Neuron (in vitro differentiated cells): ENCODE data around the gene M1AP.

Source experiments
- H2AFZ ChIP-seq: one replicate; pipeline ENCODE4 v1.6.1; 2013; ENCODE audit warnings: low read depth, mild to moderate bottlenecking, inconsistent platforms, low read length, moderate library complexity
- H3K27me3 ChIP-seq: one replicate; pipeline ENCODE4 v1.6.1; 2013; ENCODE audit warnings: low read length; ENCODE audit not compliant: insufficient read depth
- H3K36me3 ChIP-seq: one replicate; pipeline ENCODE4 v1.6.1; 2013; ENCODE audit warnings: low read length; ENCODE audit not compliant: insufficient read depth
- H3K4me1 ChIP-seq: one replicate; pipeline ENCODE4 v1.6.1; 2013; ENCODE audit warnings: low read length; ENCODE audit not compliant: insufficient read depth
- H3K4me3 ChIP-seq: 2 replicates; pipeline ENCODE4 v1.5.1; 2013; ENCODE audit warnings: mild to moderate bottlenecking, low read length, moderate library complexity
- H3K9me3 ChIP-seq: one replicate; pipeline ENCODE4 v1.6.1; 2013; ENCODE audit warnings: low read length

M1AP gene

GRCh38 chr2:74602586-74603281 is 45.4 kb downstream of the M1AP start:
- H3K36me3 ChIP-seq: no peaks in the 10 kb centered on the region
- H3K4me1 ChIP-seq: no peaks in the 10 kb centered on the region
- H2AFZ ChIP-seq: no peak overlapping the region
- H3K4me3 ChIP-seq: no peak overlapping the region
- no peaks in the 10 kb centered on the region for H3K9me3 ChIP-seq
- peaks cover 24% of the 10 kb centered on the region for H3K27me3 ChIP-seq

- Histone ChIP-seq H3K4me3 (no peak overlapping the region), H3K9me3 (no peaks in the 10 kb centered on the region), H3K27me3 (peaks cover 24% of the 10 kb centered on the region), H2AFZ (no peak overlapping the region), H3K4me1 (no peaks in the 10 kb centered on the region), H3K36me3 (no peaks in the 10 kb centered on the region)
These were observed 48.5 kb downstream of the M1AP start for GRCh38 chr2:74599676-74600075.

- Histone ChIP-seq H3K36me3 (no peaks in the 10 kb centered on the region), H3K4me3 (no peak overlapping the region)
These were observed 50.7 kb downstream of the M1AP start for GRCh38 chr2:74597410-74597809.

GRCh38 chr2:74596584-74596983 is 51.5 kb downstream of the M1AP start:
- H3K4me3 ChIP-seq: no peak overlapping the region
- peaks cover 8% of the 10 kb centered on the region for H3K27me3 ChIP-seq
- H2AFZ ChIP-seq: no peak overlapping the region
- H3K4me1 ChIP-seq: no peaks in the 10 kb centered on the region
- H3K9me3 ChIP-seq: no peaks in the 10 kb centered on the region
- H3K36me3 ChIP-seq: no peaks in the 10 kb centered on the region

More at GRCh38 chr2:74597410-74597809, 50.7 kb downstream of the M1AP start:
- Histone ChIP-seq H2AFZ (no peak overlapping the region), H3K9me3 (no peaks in the 10 kb centered on the region), H3K27me3 (peaks cover 9% of the 10 kb centered on the region), H3K4me1 (no peaks in the 10 kb centered on the region)

- Histone ChIP-seq H3K4me3 (no peak overlapping the region), H3K27me3 (peaks cover 17% of the 10 kb centered on the region)
These were observed 54.0 kb downstream of the M1AP start for GRCh38 chr2:74593826-74594772.

GRCh38 chr2:74588664-74589063 is 59.5 kb downstream of the M1AP start:
- H3K36me3 ChIP-seq: no peaks in the 10 kb centered on the region
- no peak overlapping the region for H2AFZ ChIP-seq
- H3K9me3 ChIP-seq: no peaks in the 10 kb centered on the region
- peaks cover 15% of the 10 kb centered on the region for H3K27me3 ChIP-seq
- no peak overlapping the region for H3K4me3 ChIP-seq
- peaks cover 5% of the 10 kb centered on the region for H3K4me1 ChIP-seq

More at GRCh38 chr2:74593826-74594772, 54.0 kb downstream of the M1AP start:
- Histone ChIP-seq H3K9me3 (no peaks in the 10 kb centered on the region), H2AFZ (no peak overlapping the region), H3K36me3 (no peaks in the 10 kb centered on the region), H3K4me1 (no peaks in the 10 kb centered on the region)

GRCh38 chr2:74587664-74588277 is 60.4 kb downstream of the M1AP start:
- peaks cover 11% of the 10 kb centered on the region for H3K4me1 ChIP-seq
- no peaks in the 10 kb centered on the region for H3K9me3 ChIP-seq
- H3K27me3 ChIP-seq: peaks cover 15% of the 10 kb centered on the region
- no peak overlapping the region for H3K4me3 ChIP-seq
- H2AFZ ChIP-seq: no peak overlapping the region
- H3K36me3 ChIP-seq: no peaks in the 10 kb centered on the region

- Histone ChIP-seq H3K4me1 (peaks cover 11% of the 10 kb centered on the region), H2AFZ (no peak overlapping the region), H3K4me3 (no peak overlapping the region), H3K36me3 (no peaks in the 10 kb centered on the region), H3K27me3 (peaks cover 13% of the 10 kb centered on the region), H3K9me3 (no peaks in the 10 kb centered on the region)
These were observed 62.5 kb downstream of the M1AP start for GRCh38 chr2:74585406-74586185.

- no peaks in the 10 kb centered on the region for H3K36me3 ChIP-seq
- H3K9me3 ChIP-seq: no peaks in the 10 kb centered on the region
- no peak overlapping the region for H2AFZ ChIP-seq
- H3K4me3 ChIP-seq: no peak overlapping the region
- H3K27me3 ChIP-seq: peaks cover 13% of the 10 kb centered on the region
- peaks cover 11% of the 10 kb centered on the region for H3K4me1 ChIP-seq
These were observed 64.0 kb downstream of the M1AP start for GRCh38 chr2:74584088-74584645.

- Histone ChIP-seq H3K36me3 (no peaks in the 10 kb centered on the region), H3K4me1 (peaks cover 11% of the 10 kb centered on the region), H3K27me3 (peaks cover 15% of the 10 kb centered on the region), H3K4me3 (no peak overlapping the region), H2AFZ (no peak overlapping the region), H3K9me3 (no peaks in the 10 kb centered on the region)
These were observed 64.6 kb downstream of the M1AP start for GRCh38 chr2:74583504-74583903.

GRCh38 chr2:74582184-74582583 is 65.9 kb downstream of the M1AP start:
- Histone ChIP-seq H3K4me1 (peaks cover 11% of the 10 kb centered on the region), H3K36me3 (no peaks in the 10 kb centered on the region), H3K27me3 (peaks cover 18% of the 10 kb centered on the region), H2AFZ (no peak overlapping the region), H3K4me3 (no peak overlapping the region), H3K9me3 (no peaks in the 10 kb centered on the region)

- Histone ChIP-seq H2AFZ (no peak overlapping the region), H3K27me3 (peaks cover 23% of the 10 kb centered on the region), H3K4me1 (peaks cover 11% of the 10 kb centered on the region), H3K36me3 (no peaks in the 10 kb centered on the region), H3K4me3 (no peak overlapping the region), H3K9me3 (no peaks in the 10 kb centered on the region)
These were observed 66.7 kb downstream of the M1AP start for GRCh38 chr2:74581463-74581862.
